HG03135 (cell line): ENCODE results near the gene IFI30.
A peak's percentile ranks its signal among the peaks of the same experiment; 100 is the strongest.

Experiments
- ATAC-seq: cut with Tn5 transposase; IDR thresholded peaks from one replicate; pipeline ENCODE4 v1.9.1; 2021; ENCODE audit warnings: mild to moderate bottlenecking, moderate library complexity; ENCODE audit not compliant: unreplicated experiment

Gene IFI30

GRCh38 chr19:18173572-18174288 lies at the start of gene IFI30:
TSS of gene IFI30 (plus strand) at chr19:18173813. CDS start at chr19:18173842, 29 bp downstream.
- ATAC-seq = peak; percentile 47

- ATAC-seq = no peak
Measured at GRCh38 chr19:18123819-18124218, 49.8 kb upstream of the IFI30 start.

- no peak for ATAC-seq
Measured at GRCh38 chr19:18126097-18126496, 47.5 kb upstream of the IFI30 start.

DNA sequence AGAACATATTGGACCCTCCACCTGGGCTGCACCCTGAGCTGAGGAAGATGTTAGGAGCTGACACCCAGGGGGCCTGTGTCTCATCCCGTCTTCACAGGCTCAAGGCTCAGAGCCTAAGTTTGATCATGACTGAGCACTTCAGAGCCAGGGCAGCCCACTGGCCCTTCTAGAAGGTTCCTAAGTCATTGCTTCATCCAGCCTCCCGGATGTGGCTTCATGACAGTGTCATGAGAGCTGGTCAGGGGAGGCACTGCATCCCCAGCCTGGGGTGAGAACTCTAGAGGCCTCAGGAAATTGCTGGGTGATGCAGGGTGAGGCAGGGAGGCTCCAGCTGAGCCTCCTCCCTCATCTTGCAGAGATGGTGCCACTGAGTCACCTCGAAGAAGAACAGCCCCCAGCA lies 45.6 kb upstream of the IFI30 start:
- no peak for ATAC-seq

DNA sequence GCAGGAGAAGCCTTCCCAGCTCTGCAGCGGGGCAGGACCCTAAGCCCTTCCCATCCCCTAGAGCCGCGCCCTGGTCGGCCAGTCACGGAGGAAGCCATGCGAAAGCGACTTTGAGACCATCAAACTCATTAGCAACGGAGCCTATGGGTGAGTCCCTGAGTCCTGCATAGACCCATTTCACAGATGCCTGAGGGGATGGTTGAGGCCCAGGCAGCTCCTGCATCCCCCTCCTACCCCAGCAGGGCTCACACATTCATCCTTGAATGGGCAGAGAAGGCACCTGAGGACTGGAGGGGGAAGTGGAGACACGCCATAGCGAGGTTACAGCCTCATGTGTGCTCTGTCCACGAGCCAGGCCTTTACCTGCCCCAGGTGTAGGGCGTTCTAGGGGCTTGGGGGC lies 44.8 kb upstream of the IFI30 start:
- ATAC-seq = no peak

GRCh38 chr19:18130523-18131242 lies 42.9 kb upstream of the IFI30 start:
- ATAC-seq = no peak

DNA sequence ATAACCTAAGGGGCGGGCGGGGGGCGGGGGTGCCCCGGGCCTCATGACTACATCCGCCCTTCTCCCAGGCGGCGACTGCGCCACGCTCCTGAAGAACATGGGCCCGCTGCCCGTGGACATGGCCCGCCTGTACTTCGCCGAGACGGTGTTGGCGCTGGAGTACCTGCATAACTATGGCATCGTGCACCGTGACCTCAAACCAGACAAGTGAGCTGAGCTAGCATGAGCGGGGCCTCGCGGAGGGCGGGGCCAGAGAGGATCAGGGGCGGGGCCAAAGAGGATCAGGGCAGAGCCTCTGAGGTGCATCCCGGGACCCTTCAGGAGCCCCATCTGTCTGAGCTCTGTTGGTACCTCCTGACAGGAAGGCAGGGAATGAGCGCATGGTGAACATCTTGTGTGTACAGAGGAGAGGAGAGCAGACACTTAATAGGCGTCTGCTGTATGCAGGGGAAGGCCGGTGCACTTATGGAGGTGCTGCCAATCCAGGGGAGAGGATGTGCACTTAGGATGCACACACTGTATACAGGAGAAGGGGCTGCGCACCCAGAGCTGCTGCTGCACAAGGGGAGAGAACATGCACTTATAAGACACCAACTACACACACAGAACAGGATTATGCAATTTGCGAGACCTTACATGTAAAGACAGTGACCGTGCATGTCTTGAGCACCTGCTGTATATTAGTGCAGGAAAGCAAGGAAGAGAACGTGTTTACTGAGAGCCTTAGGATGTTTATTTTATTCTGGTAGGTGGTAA lies 41.6 kb upstream of the IFI30 start:
- no peak for ATAC-seq

GRCh38 chr19:18135712-18136584 lies 37.7 kb upstream of the IFI30 start:
- no peak for ATAC-seq

GRCh38 chr19:18137242-18137641 lies 36.4 kb upstream of the IFI30 start:
- no peak for ATAC-seq

DNA sequence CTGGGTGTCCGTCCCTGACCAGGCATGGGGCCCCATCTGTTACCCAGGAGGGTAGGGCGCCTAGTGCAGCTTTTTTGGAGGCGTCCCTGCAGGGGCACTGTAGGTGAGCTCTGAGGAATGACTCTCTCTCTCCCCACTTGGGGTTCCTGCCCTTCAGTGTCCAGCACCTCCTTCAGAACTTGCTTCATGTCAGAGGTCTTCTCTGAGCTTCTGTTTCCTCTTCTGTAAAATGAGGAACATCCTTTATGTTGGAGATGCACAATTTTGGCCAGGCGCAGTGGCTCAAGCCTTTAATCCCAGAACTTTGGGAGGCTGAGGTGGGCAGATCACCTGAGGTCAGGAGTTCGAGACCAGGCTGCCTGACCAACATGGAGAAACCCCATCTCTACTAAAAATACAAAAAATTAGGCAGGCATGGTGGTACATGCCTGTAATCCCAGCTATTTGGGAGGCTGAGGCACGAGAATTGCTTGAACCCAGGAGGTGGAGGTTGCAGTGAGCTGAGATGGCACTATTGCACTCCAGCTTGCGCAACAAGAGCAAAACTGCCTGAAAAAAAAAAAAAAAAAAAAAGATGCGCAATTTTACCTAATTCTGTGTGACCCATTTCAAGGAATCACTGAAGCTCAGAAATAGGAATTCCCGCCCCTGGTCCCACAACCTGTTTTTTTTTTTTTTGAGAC lies 35.8 kb upstream of the IFI30 start:
- no peak for ATAC-seq

DNA sequence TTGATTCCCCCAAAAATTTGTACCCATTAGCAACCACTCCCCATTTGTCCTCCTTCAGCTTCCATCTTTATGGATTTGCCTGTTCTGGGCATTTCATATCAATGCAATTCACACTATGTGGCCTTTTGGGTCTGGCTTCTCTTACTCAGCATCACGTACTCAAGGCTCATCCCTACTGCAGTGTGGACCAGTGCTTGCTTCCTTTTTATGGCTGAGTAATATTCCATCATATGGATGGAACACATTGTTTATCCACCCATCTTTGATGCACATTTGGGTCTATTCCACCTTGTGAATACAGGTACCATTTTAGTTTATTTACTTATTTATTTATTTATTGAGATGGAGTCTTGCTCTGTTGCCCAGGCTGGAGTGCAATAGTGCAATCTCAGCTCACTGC lies 33.1 kb upstream of the IFI30 start:
- ATAC-seq = no peak

GRCh38 chr19:18141031-18141430 lies 32.6 kb upstream of the IFI30 start:
- ATAC-seq = no peak

DNA sequence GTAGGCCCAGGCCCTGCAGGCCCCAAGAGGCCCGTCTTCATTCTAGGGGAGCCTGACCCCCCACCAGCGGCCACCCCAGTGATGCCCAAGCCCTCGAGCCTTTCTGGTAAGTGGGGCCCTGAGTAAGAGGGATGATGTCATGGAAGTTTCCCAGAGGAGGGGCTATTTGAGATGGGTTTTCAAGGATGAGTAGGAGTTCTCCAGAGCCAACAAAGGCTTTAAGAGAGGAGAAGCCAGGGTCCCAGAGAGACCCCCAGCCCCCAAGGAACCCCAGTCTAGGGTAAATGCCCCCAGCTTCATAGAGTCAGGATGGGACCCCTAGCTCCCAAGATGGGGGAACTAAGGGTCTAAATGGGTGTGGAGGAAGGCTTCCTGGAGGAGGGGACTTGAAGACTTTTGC lies 29.7 kb upstream of the IFI30 start:
- no peak for ATAC-seq

- no peak for ATAC-seq
Measured at GRCh38 chr19:18144361-18144760, 29.3 kb upstream of the IFI30 start.

GRCh38 chr19:18144906-18145305 lies 28.7 kb upstream of the IFI30 start:
- no peak for ATAC-seq

DNA sequence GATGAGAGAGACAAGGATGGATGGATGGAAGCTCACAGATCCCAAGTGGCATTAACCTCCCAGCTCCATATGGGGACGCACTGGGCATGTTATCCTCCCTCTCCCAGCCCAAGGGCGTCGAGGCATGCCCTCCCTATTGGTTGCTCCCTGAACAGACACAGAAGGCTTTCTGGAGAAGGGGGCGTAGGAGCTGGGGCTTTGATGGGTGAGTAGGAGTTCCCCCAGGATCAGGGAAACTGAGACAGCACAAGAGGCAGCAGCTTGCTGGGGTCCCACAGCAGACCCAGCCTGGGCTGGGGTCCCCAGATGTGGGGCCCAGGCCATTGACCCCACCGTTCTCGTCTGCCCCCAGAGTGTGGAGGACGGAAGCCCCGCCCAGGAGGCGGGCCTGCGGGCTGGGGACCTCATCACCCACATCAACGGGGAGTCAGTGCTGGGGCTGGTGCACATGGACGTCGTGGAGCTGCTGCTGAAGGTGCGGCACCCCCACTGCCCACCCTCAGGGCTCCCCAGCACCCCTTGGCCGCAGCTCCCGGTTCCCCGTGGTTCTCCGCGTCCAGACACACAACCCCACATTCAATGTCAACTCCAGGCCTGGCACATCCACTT lies 28.1 kb upstream of the IFI30 start:
- ATAC-seq = no peak

GRCh38 chr19:18147396-18147795 lies 26.2 kb upstream of the IFI30 start:
- no peak for ATAC-seq

DNA sequence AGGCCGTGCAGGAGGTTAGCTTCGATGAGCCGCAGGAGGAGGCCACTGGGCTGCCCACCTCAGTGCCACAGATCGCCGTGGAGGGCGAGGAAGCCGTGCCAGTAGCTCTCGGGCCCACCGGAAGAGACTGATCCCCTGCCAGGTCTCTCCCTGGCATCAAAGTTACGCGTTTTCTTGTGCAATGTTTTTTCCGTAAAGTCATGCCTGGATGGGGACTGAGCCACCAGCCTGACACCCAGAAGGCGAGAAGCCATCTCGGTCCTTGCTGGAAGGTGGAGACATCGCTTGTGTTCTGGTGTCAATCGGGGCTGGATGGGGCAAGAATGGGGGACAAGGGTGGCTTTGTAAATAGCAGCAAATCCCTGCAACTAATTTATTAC lies 24.0 kb upstream of the IFI30 start:
- ATAC-seq = no peak

DNA sequence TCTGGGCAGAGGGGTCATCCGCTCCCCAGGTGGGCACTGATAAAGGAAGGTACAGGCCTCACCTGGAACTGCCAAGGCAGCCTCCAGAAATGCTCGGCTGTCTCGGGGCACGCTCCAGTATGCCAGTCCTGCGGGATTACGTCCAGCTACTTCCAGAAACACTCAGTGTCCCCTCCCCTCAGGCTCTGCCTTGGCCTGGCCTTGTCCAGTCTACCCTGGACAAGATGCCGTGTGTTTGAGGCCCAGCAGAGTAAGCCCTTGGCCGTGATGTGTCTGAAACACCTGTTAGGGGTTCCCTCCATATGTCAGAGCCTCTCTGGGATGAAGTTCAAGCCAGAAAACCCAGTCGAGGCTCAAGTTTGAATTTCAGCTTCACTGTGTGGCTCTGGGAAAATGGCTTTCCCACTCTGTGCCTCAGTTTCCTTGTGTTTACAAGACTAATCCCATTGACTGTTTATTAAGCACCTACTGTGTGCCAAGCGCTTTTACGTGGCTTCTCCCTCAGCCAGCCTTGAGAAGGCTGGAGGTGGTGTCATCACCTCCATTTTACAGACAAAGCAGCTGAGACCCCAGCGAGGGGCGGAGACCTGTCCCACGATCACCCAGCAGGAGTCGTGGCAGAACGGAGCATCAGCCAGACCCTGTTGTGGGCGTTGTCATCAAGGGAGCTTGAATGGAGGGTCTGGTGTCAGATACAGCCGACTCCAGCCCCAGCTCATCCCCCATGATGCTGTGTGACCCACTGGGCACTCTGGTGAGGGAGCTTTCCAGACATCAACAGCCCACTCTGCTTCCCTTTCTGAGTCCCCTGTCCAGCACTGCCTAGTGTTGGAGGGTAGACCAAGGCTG lies 22.6 kb upstream of the IFI30 start:
- ATAC-seq = no peak
